Measurements from ENCODE around the gene CTRB1.

- TF ChIP-seq REST (IDR thresholded peaks at IDR 0.05; ENCODE audit: low read depth) (no peak), CTCF (IDR thresholded peaks at IDR 0.05 in 2 of 3, conservative IDR thresholded peaks at IDR 0.05 in 1 of 3; ENCODE audit: borderline replicate concordance in 1 of 3, insufficient read depth in 1 of 3, low read depth in 2 of 3, low read length in 2 of 3) (no peak), RAD21 (IDR thresholded peaks at IDR 0.05; ENCODE audit: low read depth) (no peak), POLR2A (IDR thresholded peaks at IDR 0.05; ENCODE audit: borderline replicate concordance, extremely low read depth, insufficient read depth, insufficient read length) (no peak)
Measured at GRCh38 chr16:75244844-75245758, 26.3 kb downstream of the CTRB1 start.
